IMR-90 (cell line): ENCODE measurements around the gene UNC13B. TPM values are rescaled to one million over a fixed set of nuclear protein-coding genes. Genes with fewer than 3 reads are reported as not detected.
"Not testable (repeated sequence)": the region's sequence is repeated elsewhere in the genome, so short reads cannot be mapped to it uniquely, and the experiment has no call there.

Experiments
- ATAC-seq: fragments of 200-7000 bp; cut with Tn5 transposase; 2 replicates; pipeline ENCODE4 v1.9.1; 2020; ENCODE audit warnings: low read depth, mild to moderate bottlenecking, moderate library complexity
- BruUV-seq: library from RNA; stranded (reverse); fragments of 400-500 nt; replicated peaks from 2 replicates; lab custom pipeline; 2021; lab: Mats Ljungman, UMichigan
- CTCF ChIA-PET: fragments of 300-600 bp; formaldehyde crosslinking; extraction: SDS; loops from one replicate; lab custom pipeline; 2021; ENCODE audit warnings: antibody characterized with exemption; lab: Yijun Ruan, JAX
- POLR2A ChIA-PET: fragments of 300-600 bp; sonication (Branson Sonifier 250); formaldehyde crosslinking; loops from one replicate; lab custom pipeline; 2022; ENCODE audit warnings: antibody characterized with exemption; ENCODE audit not compliant: unreplicated experiment; lab: Charles Lee
- DNase-seq: peaks from one replicate; pipeline ENCODE4 v3.0.0; 2013
- H2AFZ ChIP-seq: replicated peaks from 2 replicates; pipeline ENCODE3; 2013; ENCODE audit warnings: low read length, mild to moderate bottlenecking; ENCODE audit not compliant: poor library complexity
- H2AK5ac ChIP-seq: 2 replicates; pipeline ENCODE4 v1.6.1; 2013; ENCODE audit warnings: low read depth, low read length, inconsistent platforms
- H2AK9ac ChIP-seq: replicated peaks from 2 replicates; pipeline ENCODE3; 2013; ENCODE audit warnings: mild to moderate bottlenecking, low read depth, low read length, moderate library complexity; ENCODE audit not compliant: poor library complexity
- H2BK120ac ChIP-seq: 2 replicates; pipeline ENCODE4 v1.6.1; 2013; ENCODE audit warnings: low read depth, low read length, inconsistent platforms
- H2BK15ac ChIP-seq: 3 replicates; pipeline ENCODE4 v1.6.1; 2013; ENCODE audit warnings: low read depth, low read length, inconsistent platforms
- H2BK20ac ChIP-seq: 2 replicates; pipeline ENCODE4 v1.6.1; 2013; ENCODE audit warnings: low read depth, mild to moderate bottlenecking, inconsistent platforms, low read length, moderate library complexity
- H2BK5ac ChIP-seq: 2 replicates; pipeline ENCODE4 v1.6.1; 2013; ENCODE audit warnings: mild to moderate bottlenecking, low read depth, low read length, inconsistent platforms; ENCODE audit not compliant: poor library complexity, severe bottlenecking
- H3K14ac ChIP-seq: replicated peaks from 2 replicates; pipeline ENCODE4 v1.6.1; 2013; ENCODE audit warnings: low read depth, low read length, inconsistent platforms
- H3K18ac ChIP-seq: 2 replicates; pipeline ENCODE4 v1.6.1; 2013; ENCODE audit warnings: low read depth, low read length, control low read depth
- H3K23ac ChIP-seq: 2 replicates; pipeline ENCODE4 v1.6.1; 2013; ENCODE audit warnings: low read depth, low read length, inconsistent platforms
- H3K27ac ChIP-seq: 2 replicates; pipeline ENCODE4 v1.5.1; 2013; ENCODE audit warnings: mild to moderate bottlenecking, control low read depth, low read length; ENCODE audit not compliant: insufficient read depth
- H3K27me3 ChIP-seq: 2 replicates; pipeline ENCODE4 v1.6.1; 2013; ENCODE audit warnings: low read length; ENCODE audit not compliant: control insufficient read depth, insufficient read depth
- H3K36me3 ChIP-seq: 2 replicates; pipeline ENCODE4 v1.6.1; 2013; ENCODE audit warnings: low read length, mixed read lengths; ENCODE audit not compliant: control insufficient read depth, insufficient read depth
- H3K4ac ChIP-seq: 2 replicates; pipeline ENCODE4 v1.6.1; 2013; ENCODE audit warnings: low read depth, low read length, inconsistent platforms
- H3K4me1 ChIP-seq: 2 replicates; pipeline ENCODE4 v1.6.1; 2013; ENCODE audit warnings: low read length, mixed read lengths; ENCODE audit not compliant: control insufficient read depth, insufficient read depth
- H3K4me2 ChIP-seq: 2 replicates; pipeline ENCODE4 v1.6.1; 2013; ENCODE audit warnings: low read depth, mild to moderate bottlenecking, control low read depth, low read length, moderate library complexity
- H3K4me3 ChIP-seq: 2 replicates; pipeline ENCODE4 v1.5.1; 2013; ENCODE audit warnings: low read depth, mild to moderate bottlenecking, control low read depth, low read length, moderate library complexity; ENCODE audit not compliant: insufficient read depth
- H3K56ac ChIP-seq: 2 replicates; pipeline ENCODE4 v1.6.1; 2013; ENCODE audit warnings: low read length, inconsistent platforms; ENCODE audit not compliant: insufficient read depth; ENCODE audit errors: extremely low read depth
- H3K79me1 ChIP-seq, 2 experiments: 2 replicates each; pipeline ENCODE4 v1.6.1; 2013; ENCODE audit warnings: low read length in 2 of 2, inconsistent platforms in 1 of 2, low read depth in 1 of 2
- H3K9ac ChIP-seq: 2 replicates; pipeline ENCODE4 v1.6.1; 2013; ENCODE audit warnings: low read depth, low read length, control low read depth
- H3K9me1 ChIP-seq: 2 replicates; pipeline ENCODE4 v1.6.1; 2013; ENCODE audit warnings: low read length, inconsistent platforms; ENCODE audit not compliant: insufficient read depth
- H3K9me3 ChIP-seq: 2 replicates; pipeline ENCODE4 v1.6.1; 2013; ENCODE audit warnings: low read length; ENCODE audit not compliant: control insufficient read depth, insufficient read depth
- H4K20me1 ChIP-seq: 2 replicates; pipeline ENCODE4 v1.6.1; 2013; ENCODE audit warnings: low read length, inconsistent platforms; ENCODE audit not compliant: insufficient read depth
- H4K5ac ChIP-seq: 2 replicates; pipeline ENCODE4 v1.6.1; 2013; ENCODE audit warnings: mild to moderate bottlenecking, low read depth, low read length, control low read depth
- H4K8ac ChIP-seq, 2 experiments: 2 replicates each; pipeline ENCODE4 v1.6.1; 2013; ENCODE audit warnings: low read depth in 2 of 2, low read length in 2 of 2, control low read depth in 1 of 2, inconsistent platforms in 1 of 2
- H4K91ac ChIP-seq: 2 replicates; pipeline ENCODE4 v1.6.1; 2013; ENCODE audit warnings: low read depth, low read length, inconsistent platforms; ENCODE audit not compliant: insufficient read depth
- MAZ ChIP-seq: IDR thresholded peaks from 2 replicates; pipeline ENCODE4 v1.6.1; 2012; ENCODE audit warnings: low read depth, mild to moderate bottlenecking, low read length, improper control_type of control experiment, moderate library complexity, borderline replicate concordance
- RAD21 ChIP-seq: IDR thresholded peaks from 2 replicates; pipeline ENCODE4 v1.6.1; 2012; ENCODE audit warnings: low read length, improper control_type of control experiment
- WGBS, 2 experiments: methylation state at CpG; one replicate each; pipeline versions ENCODE4 v1.1.5 to v1.1.7; 2013; ENCODE audit warnings: missing lambda C conversion rate in 2 of 2; ENCODE audit not compliant: insufficient read length in 1 of 2; ENCODE audit errors: extremely low coverage in 2 of 2; 5-methylcytosine and 5-hydroxymethylcytosine counted together
- dilution Hi-C: fragments of 300-500 bp; cut with HindIII; formaldehyde crosslinking; loops from one replicate; pipeline ENCODE4 v1.14.3; 2018; ENCODE audit warnings: low sequenced_read_pairs; ENCODE audit not compliant: unreplicated experiment
- in situ Hi-C: fragments of 300-500 bp; cut with MboI; formaldehyde crosslinking; loops from 3 replicates; pipeline ENCODE4 v1.14.3; 2019; ENCODE audit warnings: low sequenced_read_pairs, inconsistent platforms, mixed read lengths
- intact Hi-C: fragments of 100-400 bp; cut with micrococcal nuclease; formaldehyde crosslinking; loops from 2 replicates; pipeline ENCODE4 v1.10.0; 2022
- polyA plus RNA-seq, 3 experiments: library from polyadenylated mRNA; depleted of rRNA; stranded (reverse); fragments of >200 nt; gene quantifications; 2 replicates each; pipeline ENCODE4 v1.2.3, GENCODE V29; 2012; ENCODE audit warnings: low replicate concordance in 1 of 3
- total RNA-seq: library from RNA; depleted of rRNA; stranded (reverse); fragments of >200 nt; gene quantifications from 2 replicates; pipeline ENCODE4 v1.2.3, GENCODE V29; 2012

The UNC13B gene
- total and polyA plus RNA-seq, 2 of the 4 experiments (the other 2 are of a cell fraction) = 7.5 to 14.3 TPM

DNA sequence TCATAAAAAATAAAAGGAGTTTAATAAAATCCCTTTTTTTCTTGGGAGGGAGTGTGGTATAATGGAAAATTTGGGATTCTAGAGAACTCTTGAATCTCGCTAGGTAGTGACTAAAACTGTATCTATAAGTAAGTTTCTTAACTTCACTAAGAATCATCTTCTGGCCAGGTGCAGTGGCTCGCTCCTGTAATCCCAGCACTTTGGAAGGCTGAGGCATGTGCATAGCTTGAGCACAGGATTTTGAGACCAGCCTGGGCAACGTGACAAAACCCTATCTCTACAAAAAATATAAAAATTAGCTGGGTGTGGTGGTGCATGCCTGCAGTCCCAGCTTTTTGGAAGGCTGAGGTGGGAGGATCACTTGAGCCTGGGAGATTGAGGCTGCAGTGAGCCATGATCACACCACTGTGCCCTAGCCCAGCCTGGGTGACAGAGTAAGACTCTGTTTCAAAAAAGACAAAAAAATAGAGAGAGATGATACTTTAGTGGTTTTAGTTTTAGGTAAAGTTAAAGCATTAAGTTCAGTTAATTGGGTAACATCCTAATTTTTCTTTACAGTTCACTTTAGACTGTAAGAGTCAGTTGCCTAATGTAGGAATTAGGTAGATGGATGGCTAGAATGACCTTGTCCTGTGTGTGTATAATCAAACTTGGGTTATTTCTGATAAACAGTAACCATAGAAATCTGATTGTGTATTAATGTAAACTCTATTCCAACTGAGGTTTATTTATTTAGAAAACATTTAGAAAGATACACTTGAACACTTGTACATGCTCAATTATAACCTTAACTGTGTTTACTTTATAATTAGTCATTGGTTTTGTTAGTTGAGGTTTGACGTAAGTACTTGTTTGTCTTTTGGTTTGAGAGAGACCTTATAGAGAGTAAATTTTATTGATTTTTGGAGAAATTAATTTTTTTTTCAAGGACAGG is 17.8 kb downstream of the UNC13B start (continued):
- no peak for TF ChIP-seq MAZ

DNA sequence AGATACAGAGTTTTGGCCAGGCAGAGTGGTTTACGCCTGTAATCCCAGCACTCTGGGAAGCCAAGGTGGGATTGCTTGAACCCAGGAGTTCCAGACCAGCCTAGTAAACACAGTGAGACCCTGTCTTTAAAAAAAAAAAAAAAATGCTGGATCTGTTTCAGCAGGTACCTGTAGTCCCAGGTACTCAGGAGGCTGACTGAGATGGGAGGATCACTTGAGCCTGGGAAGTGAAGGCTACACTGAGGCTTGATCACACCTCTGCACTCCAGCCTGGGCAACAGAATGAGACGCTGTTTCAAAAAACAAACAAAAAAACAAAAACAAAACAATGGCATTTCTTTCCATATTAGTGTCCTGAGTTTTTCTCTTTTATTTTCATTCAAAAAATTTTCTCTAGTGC is 19.0 kb downstream of the UNC13B start:
- no peak overlapping the region for H4K91ac ChIP-seq
- H3K14ac ChIP-seq = no peak overlapping the region
- H3K18ac ChIP-seq = no peak overlapping the region
- TF ChIP-seq RAD21 = no peak
- no peaks in the 10 kb centered on the region for H3K9me1 ChIP-seq
- H2BK15ac ChIP-seq = no peak overlapping the region
- 93% methylated on average over 2 of the region's 2 CpGs; no CpG with 5 or more reads in 1 of the 2 experiments for WGBS, 2 experiments
- H2BK120ac ChIP-seq = no peak overlapping the region
- H3K56ac ChIP-seq = no peak overlapping the region
- H3K9ac ChIP-seq = no peak overlapping the region
- H3K79me1 ChIP-seq = peaks cover 3% of the 10 kb centered on the region in 2 experiments; a peak in 1 of 4 replicates
- H2AK9ac ChIP-seq = no peak overlapping the region
- H3K4ac ChIP-seq = no peak overlapping the region
- H4K20me1 ChIP-seq = no peaks in the 10 kb centered on the region
- no peak overlapping the region for H3K4me2 ChIP-seq
- no peak overlapping the region for H4K5ac ChIP-seq
- no peaks in the 10 kb centered on the region for H3K27me3 ChIP-seq
- H3K4me3 ChIP-seq = no peak overlapping the region
- H3K9me3 ChIP-seq = no peaks in the 10 kb centered on the region
- in situ Hi-C loops = no loop called here
- no peaks in the 10 kb centered on the region for H3K36me3 ChIP-seq
- ChIA-PET CTCF (no interaction called here), POLR2A (no interaction called here)
- no peak overlapping the region for H4K8ac ChIP-seq
- intact Hi-C loops = no loop called here
- H2BK20ac ChIP-seq = no peak overlapping the region
- BruUV-seq = no TSS peak
- no peak overlapping the region for H3K23ac ChIP-seq
- no peak for ATAC-seq
- H2AFZ ChIP-seq = no peak overlapping the region
- H3K27ac ChIP-seq = no peak overlapping the region
- no peaks in the 10 kb centered on the region for H3K4me1 ChIP-seq
- no peak overlapping the region for H2AK5ac ChIP-seq
- DNase-seq = no peak
- dilution Hi-C loops = no loop called here
- no peak overlapping the region for H2BK5ac ChIP-seq

DNA sequence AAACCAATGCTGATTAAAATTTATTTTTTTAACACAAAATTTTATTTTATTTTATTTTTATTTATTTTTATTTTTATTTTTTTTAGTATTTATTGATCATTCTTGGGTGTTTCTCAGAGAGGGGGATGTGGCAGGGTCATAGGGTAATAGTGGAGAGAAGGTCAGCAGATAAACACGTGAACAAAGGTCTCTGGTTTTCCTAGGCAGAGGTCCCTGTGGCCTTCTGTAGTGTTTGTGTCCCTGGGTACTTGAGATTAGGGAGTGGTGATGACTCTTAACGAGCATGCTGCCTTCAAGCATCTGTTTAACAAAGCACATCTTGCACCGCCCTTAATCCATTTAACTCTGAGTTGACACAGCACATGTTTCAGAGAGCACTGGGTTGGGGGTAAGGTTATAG is 20.6 kb downstream of the UNC13B start:
- dilution Hi-C loops, H3K79me1 ChIP-seq, H2AK5ac ChIP-seq, H4K8ac ChIP-seq, H3K18ac ChIP-seq, H3K9me3 ChIP-seq, H3K36me3 ChIP-seq, H2BK120ac ChIP-seq, H3K56ac ChIP-seq, H4K91ac ChIP-seq, DNase-seq, H3K4me3 ChIP-seq, H3K27ac ChIP-seq, H3K14ac ChIP-seq, intact Hi-C loops, H3K23ac ChIP-seq, H3K4me2 ChIP-seq, H3K9ac ChIP-seq, ATAC-seq, H3K4ac ChIP-seq, H3K9me1 ChIP-seq, H2BK20ac ChIP-seq, H2BK5ac ChIP-seq, H4K20me1 ChIP-seq, H2AFZ ChIP-seq, H4K5ac ChIP-seq, H2BK15ac ChIP-seq, H3K27me3 ChIP-seq, H2AK9ac ChIP-seq, H3K4me1 ChIP-seq, CTCF ChIA-PET, POLR2A ChIA-PET, BruUV-seq, in situ Hi-C loops: not testable (repeated sequence)
- WGBS, 2 experiments = no CpG with 5 or more reads among the region's 3 CpGs
